Measurements from ENCODE around the gene DAB1.

DAB1 gene

GRCh38 chr1:57423656-57424211 lies at the start of gene DAB1:
DAB1 (minus strand) TSS chr1:57424060; CDS start chr1:57291030, 133,030 bp downstream.
- H3K79me2 ChIP-seq (ENCODE audit: control insufficient read depth, low read length): no peaks in the 10 kb centered on the region
- no peaks in the 10 kb centered on the region for H4K20me1 ChIP-seq (ENCODE audit: control insufficient read depth, insufficient read depth, low read depth, low read length)
- no peaks in the 10 kb centered on the region for H3K27me3 ChIP-seq (ENCODE audit: control insufficient read depth, low read length)
- no peak within 1 kb of the TSS for H3K4me2 ChIP-seq (ENCODE audit: low read length)
- no peaks in the 10 kb centered on the region for H3K9me2 ChIP-seq (replicated peaks; ENCODE audit: control insufficient read depth, low read length)
- H3K4me1 ChIP-seq (ENCODE audit: control insufficient read depth, low read length): no peaks in the 10 kb centered on the region
- TF ChIP-seq EZH2phosphoT487 (IDR thresholded peaks at IDR 0.05; ENCODE audit: borderline replicate concordance, low read length): no peak
- peaks cover 5% of the 10 kb centered on the region; the same call in 1 of the 2 replicates for H3K9me3 ChIP-seq (ENCODE audit: control insufficient read depth, insufficient read depth, low read length)
- H3F3A ChIP-seq (ENCODE audit: control insufficient read depth, insufficient read depth): no peaks in the 10 kb centered on the region
- no peak within 1 kb of the TSS for H3K27ac ChIP-seq (ENCODE audit: low read depth, low read length)
- no peak within 1 kb of the TSS for H3K4me3 ChIP-seq (ENCODE audit: low read length)
- no peaks in the 10 kb centered on the region for H3K36me3 ChIP-seq (ENCODE audit: control insufficient read depth, low read length)

GRCh38 chr1:57473448-57473847 lies 49.6 kb upstream of the DAB1 start:
- H3K4me2 ChIP-seq (ENCODE audit: low read length): no peak overlapping the region
- H3F3A ChIP-seq (ENCODE audit: control insufficient read depth, insufficient read depth): no peaks in the 10 kb centered on the region
- no peak overlapping the region for H3K27ac ChIP-seq (ENCODE audit: low read depth, low read length)
- H3K4me3 ChIP-seq (ENCODE audit: low read length): no peak overlapping the region
- H3K79me2 ChIP-seq (ENCODE audit: control insufficient read depth, low read length): no peaks in the 10 kb centered on the region
- H3K36me3 ChIP-seq (ENCODE audit: control insufficient read depth, low read length): no peaks in the 10 kb centered on the region
- no peaks in the 10 kb centered on the region for H3K4me1 ChIP-seq (ENCODE audit: control insufficient read depth, low read length)
- no peaks in the 10 kb centered on the region for H3K27me3 ChIP-seq (ENCODE audit: control insufficient read depth, low read length)
- H3K9me2 ChIP-seq (replicated peaks; ENCODE audit: control insufficient read depth, low read length): no peaks in the 10 kb centered on the region
- H3K9me3 ChIP-seq (ENCODE audit: control insufficient read depth, insufficient read depth, low read length): no peaks in the 10 kb centered on the region
- H4K20me1 ChIP-seq (ENCODE audit: control insufficient read depth, insufficient read depth, low read depth, low read length): no peaks in the 10 kb centered on the region
- TF ChIP-seq EZH2phosphoT487 (IDR thresholded peaks at IDR 0.05; ENCODE audit: borderline replicate concordance, low read length): no peak
- TF ChIP-seq CTCF (IDR thresholded peaks at IDR 0.05; ENCODE audit: low read depth, low read length, poor library complexity, severe bottlenecking): no peak

DNA sequence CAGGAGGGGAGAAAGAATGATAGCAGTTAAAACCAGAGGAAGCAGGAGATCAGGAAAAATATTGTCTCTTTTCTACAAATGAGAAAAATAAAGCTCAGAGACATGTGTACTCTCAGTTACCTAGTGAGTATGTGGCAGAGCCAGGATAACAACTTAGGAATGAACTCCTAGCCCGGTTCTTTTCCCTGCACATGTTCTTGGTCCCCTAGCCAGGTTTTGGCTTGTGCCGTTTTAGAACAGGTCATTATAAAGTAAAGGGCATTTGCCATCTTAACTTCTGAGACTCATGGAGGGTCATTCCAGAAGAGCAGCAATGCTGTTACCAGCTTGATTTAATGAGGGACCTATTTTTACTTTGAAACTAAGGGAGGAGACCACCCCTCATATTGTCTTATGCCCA lies 48.1 kb upstream of the DAB1 start:
- no peaks in the 10 kb centered on the region for H3K9me2 ChIP-seq (replicated peaks; ENCODE audit: control insufficient read depth, low read length)
- no peak overlapping the region for H3K4me3 ChIP-seq (ENCODE audit: low read length)
- H3K27me3 ChIP-seq (ENCODE audit: control insufficient read depth, low read length): no peaks in the 10 kb centered on the region
- TF ChIP-seq CTCF (IDR thresholded peaks at IDR 0.05; ENCODE audit: low read depth, low read length, poor library complexity, severe bottlenecking) (no peak), EZH2phosphoT487 (IDR thresholded peaks at IDR 0.05; ENCODE audit: borderline replicate concordance, low read length) (no peak)
- no peaks in the 10 kb centered on the region for H4K20me1 ChIP-seq (ENCODE audit: control insufficient read depth, insufficient read depth, low read depth, low read length)
- no peaks in the 10 kb centered on the region for H3K36me3 ChIP-seq (ENCODE audit: control insufficient read depth, low read length)
- H3K4me2 ChIP-seq (ENCODE audit: low read length): no peak overlapping the region
- no peaks in the 10 kb centered on the region for H3F3A ChIP-seq (ENCODE audit: control insufficient read depth, insufficient read depth)
- no peaks in the 10 kb centered on the region for H3K79me2 ChIP-seq (ENCODE audit: control insufficient read depth, low read length)
- H3K4me1 ChIP-seq (ENCODE audit: control insufficient read depth, low read length): no peaks in the 10 kb centered on the region
- no peaks in the 10 kb centered on the region for H3K9me3 ChIP-seq (ENCODE audit: control insufficient read depth, insufficient read depth, low read length)
- H3K27ac ChIP-seq (ENCODE audit: low read depth, low read length): no peak overlapping the region

DNA sequence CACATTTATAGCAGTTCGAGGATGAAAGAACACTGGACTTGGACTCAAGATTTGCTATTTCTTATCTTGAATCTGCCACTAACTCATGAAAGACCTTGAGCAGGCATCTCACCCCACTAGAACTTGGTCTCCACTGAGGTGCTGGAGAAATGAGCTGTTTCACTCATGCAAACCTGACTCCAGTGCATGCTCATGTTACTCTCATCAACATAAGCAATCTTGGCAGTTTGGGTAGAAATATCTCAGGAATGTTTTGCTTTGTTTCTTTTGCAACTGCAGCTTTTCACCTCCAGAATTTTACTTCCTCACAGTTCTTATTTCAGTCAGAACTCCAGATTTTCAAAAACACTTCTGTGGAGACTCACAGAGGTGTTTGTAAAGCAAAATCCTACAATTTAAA lies 46.2 kb upstream of the DAB1 start:
- Histone ChIP-seq H3K4me2 (ENCODE audit: low read length) (no peak overlapping the region), H3K4me1 (ENCODE audit: control insufficient read depth, low read length) (no peaks in the 10 kb centered on the region), H4K20me1 (ENCODE audit: control insufficient read depth, insufficient read depth, low read depth, low read length) (no peaks in the 10 kb centered on the region), H3K27ac (ENCODE audit: low read depth, low read length) (no peak overlapping the region), H3K9me3 (ENCODE audit: control insufficient read depth, insufficient read depth, low read length) (no peaks in the 10 kb centered on the region), H3K4me3 (ENCODE audit: low read length) (no peak overlapping the region), H3K79me2 (ENCODE audit: control insufficient read depth, low read length) (no peaks in the 10 kb centered on the region), H3K27me3 (ENCODE audit: control insufficient read depth, low read length) (no peaks in the 10 kb centered on the region), H3F3A (ENCODE audit: control insufficient read depth, insufficient read depth) (no peaks in the 10 kb centered on the region), H3K9me2 (replicated peaks; ENCODE audit: control insufficient read depth, low read length) (no peaks in the 10 kb centered on the region), H3K36me3 (ENCODE audit: control insufficient read depth, low read length) (no peaks in the 10 kb centered on the region)
- TF ChIP-seq CTCF (IDR thresholded peaks at IDR 0.05; ENCODE audit: low read depth, low read length, poor library complexity, severe bottlenecking) (no peak), EZH2phosphoT487 (IDR thresholded peaks at IDR 0.05; ENCODE audit: borderline replicate concordance, low read length) (no peak)

All from DOHH2 (cell line).